ENCODE results near the gene GGTA1.

Gene GGTA1

GRCh38 chr9:121500165-121500478, 478 bp upstream of the GGTA1 start:
- CTCF ChIA-PET = interaction anchor here (0.6 to 1.0 kb wide), 2 partner anchors 46 to 56 kb away, joined by 3 read pairs; no protein-coding TSS in a partner anchor
- no peak for TF ChIP-seq CTCF (conservative IDR thresholded peaks at IDR 0.05; ENCODE audit: low read depth)
- no peak for DNase-seq (ENCODE audit: low spot score)
- POLR2A ChIA-PET (ENCODE audit: low non-redundant PET) = no interaction called here
- H3K27ac ChIP-seq = no peak overlapping the region; the same call in 1 of the 2 replicates

GRCh38 chr9:121499177-121499426, 542 bp downstream of the GGTA1 start:
- no peak overlapping the region for H3K27ac ChIP-seq
- POLR2A ChIA-PET (ENCODE audit: low non-redundant PET) = no interaction called here
- DNase-seq (ENCODE audit: low spot score) = no peak
- CTCF ChIA-PET = interaction anchor here (0.6 to 0.7 kb wide), 2 partner anchors 17 to 47 kb away, joined by 3 to 4 read pairs; no protein-coding TSS in a partner anchor
- no peak for TF ChIP-seq CTCF (conservative IDR thresholded peaks at IDR 0.05; ENCODE audit: low read depth)

DNA sequence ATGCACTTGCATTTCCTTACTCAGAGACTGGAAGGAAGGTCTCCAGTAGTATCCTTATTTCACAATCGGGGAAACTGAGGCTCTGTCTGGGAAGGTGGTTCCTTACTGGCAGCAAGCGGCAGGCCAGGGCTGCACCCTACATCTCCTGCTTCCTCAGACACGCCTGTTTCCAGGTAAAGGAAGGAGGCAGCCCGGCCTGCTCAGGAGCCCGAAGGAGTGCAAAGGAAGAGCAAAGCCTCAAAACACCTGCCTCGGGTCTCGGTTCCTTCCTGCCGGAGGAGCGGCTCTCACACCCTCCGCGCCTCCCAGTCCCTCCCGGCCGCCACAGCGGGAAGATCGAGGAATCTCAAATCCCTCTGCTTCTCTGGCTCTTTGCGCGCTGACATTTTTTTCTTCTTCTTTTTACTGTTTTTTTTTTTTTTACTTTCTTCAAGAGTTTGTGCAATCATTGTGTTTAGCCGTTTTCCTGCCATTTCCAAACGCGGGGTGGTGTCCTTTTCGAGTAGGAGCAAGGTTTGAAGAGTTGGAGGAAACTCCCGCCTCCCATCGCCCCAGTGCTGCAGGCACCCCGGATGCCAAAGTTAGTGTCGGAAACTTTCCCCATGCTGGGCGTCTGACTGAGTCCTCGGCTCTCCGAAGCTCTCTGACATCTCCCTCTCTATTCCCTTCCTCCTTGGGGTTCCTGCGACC, 1.0 kb downstream of the GGTA1 start:
- ChIA-PET CTCF (interaction anchor here (0.7 to 1.0 kb wide), 3 partner anchors 44 to 1842 kb away, joined by 3 to 4 read pairs (median 4); no protein-coding TSS in a partner anchor), POLR2A (ENCODE audit: low non-redundant PET) (no interaction called here)
- H3K27ac ChIP-seq = no peak overlapping the region
- peak; percentile 62 for DNase-seq (ENCODE audit: low spot score)
- TF ChIP-seq CTCF (conservative IDR thresholded peaks at IDR 0.05; ENCODE audit: low read depth) = peak; percentile 42

GRCh38 chr9:121498150-121498486, 1.5 kb downstream of the GGTA1 start:
- no peak overlapping the region for H3K27ac ChIP-seq
- ChIA-PET POLR2A (ENCODE audit: low non-redundant PET) (no interaction called here), CTCF (interaction anchor here (0.6 to 1.0 kb wide), 8 partner anchors 9 to 1842 kb away, joined by 3 to 6 read pairs (median 3); no protein-coding TSS in a partner anchor)
- TF ChIP-seq CTCF (conservative IDR thresholded peaks at IDR 0.05; ENCODE audit: low read depth) = peak; percentile 78
- peak; percentile 91 for DNase-seq (ENCODE audit: low spot score)

DNA sequence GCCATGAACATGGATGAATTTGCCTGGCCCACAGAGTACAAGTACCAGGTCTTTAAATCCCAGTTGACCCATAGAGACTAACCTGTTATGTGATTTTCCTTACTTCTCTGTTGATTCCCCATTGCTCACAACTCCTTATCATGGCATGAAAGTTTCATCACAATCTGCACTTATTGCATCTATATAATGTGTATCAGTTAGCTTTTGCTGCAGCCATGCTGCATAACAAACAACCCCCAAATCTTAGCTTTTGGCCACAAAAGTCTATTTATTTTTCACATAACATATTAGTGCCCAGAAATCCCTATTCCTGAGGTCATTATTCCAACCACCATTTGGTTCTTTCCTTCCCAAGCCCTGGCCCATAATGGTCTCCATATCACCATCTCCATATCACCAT, 3.7 kb downstream of the GGTA1 start:
- no peak for DNase-seq (ENCODE audit: low spot score)
- TF ChIP-seq CTCF (conservative IDR thresholded peaks at IDR 0.05; ENCODE audit: low read depth) = no peak
- H3K27ac ChIP-seq = no peak overlapping the region
- POLR2A ChIA-PET (ENCODE audit: low non-redundant PET) = no interaction called here
- CTCF ChIA-PET = no interaction called here

DNA sequence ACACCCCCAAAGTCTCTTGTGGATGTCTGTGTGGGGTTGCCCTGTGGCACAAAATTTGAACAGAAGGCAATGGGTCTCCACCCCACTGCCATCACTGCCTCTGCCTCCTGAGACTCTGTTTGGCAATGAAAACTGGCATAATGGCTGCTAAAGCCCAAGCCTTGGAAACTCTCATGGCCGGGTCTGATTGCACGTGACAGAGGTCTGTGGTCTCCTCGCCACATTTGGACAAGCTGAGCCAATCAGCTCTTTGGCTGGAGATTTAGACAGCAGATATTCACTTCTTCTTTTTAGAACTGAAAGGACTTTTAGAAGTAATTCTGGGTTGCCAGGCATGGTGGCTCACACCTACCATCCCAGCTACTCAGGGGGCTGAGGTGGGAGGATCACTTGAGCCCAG, 5.5 kb downstream of the GGTA1 start:
- no peak for DNase-seq (ENCODE audit: low spot score)
- CTCF ChIA-PET = no interaction called here
- no peak overlapping the region for H3K27ac ChIP-seq
- no peak for TF ChIP-seq CTCF (conservative IDR thresholded peaks at IDR 0.05; ENCODE audit: low read depth)
- POLR2A ChIA-PET (ENCODE audit: low non-redundant PET) = no interaction called here
